Epithelial cell of esophagus (primary cell): ENCODE results near the gene TMUB2.

Experiments used
- DNase-seq: peaks from one replicate; pipeline ENCODE4 v3.0.0; 2010; ENCODE audit warnings: low read depth
- H3K4me3 ChIP-seq: 2 replicates; pipeline ENCODE4 v1.5.1; 2011; ENCODE audit warnings: mild to moderate bottlenecking, low read length, control low read depth
- TF ChIP-seq, protein P1 (sequence below): IDR thresholded peaks from 2 replicates; pipeline ENCODE4 v1.5.1; 2011; ENCODE audit warnings: low read depth, mild to moderate bottlenecking, low read length, control low read depth, inconsistent platforms; ENCODE audit not compliant: insufficient read depth; ENCODE audit errors: missing control alignments

Gene TMUB2

DNA sequence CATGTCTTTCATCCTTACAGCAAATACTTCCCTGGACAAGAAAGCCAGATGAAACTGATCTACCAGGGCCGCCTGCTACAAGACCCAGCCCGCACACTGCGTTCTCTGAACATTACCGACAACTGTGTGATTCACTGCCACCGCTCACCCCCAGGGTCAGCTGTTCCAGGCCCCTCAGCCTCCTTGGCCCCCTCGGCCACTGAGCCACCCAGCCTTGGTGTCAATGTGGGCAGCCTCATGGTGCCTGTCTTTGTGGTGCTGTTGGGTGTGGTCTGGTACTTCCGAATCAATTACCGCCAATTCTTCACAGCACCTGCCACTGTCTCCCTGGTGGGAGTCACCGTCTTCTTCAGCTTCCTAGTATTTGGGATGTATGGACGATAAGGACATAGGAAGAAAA, 3.7 kb downstream of the TMUB2 start:
- no peak for DNase-seq
- TF ChIP-seq, protein P1, sequence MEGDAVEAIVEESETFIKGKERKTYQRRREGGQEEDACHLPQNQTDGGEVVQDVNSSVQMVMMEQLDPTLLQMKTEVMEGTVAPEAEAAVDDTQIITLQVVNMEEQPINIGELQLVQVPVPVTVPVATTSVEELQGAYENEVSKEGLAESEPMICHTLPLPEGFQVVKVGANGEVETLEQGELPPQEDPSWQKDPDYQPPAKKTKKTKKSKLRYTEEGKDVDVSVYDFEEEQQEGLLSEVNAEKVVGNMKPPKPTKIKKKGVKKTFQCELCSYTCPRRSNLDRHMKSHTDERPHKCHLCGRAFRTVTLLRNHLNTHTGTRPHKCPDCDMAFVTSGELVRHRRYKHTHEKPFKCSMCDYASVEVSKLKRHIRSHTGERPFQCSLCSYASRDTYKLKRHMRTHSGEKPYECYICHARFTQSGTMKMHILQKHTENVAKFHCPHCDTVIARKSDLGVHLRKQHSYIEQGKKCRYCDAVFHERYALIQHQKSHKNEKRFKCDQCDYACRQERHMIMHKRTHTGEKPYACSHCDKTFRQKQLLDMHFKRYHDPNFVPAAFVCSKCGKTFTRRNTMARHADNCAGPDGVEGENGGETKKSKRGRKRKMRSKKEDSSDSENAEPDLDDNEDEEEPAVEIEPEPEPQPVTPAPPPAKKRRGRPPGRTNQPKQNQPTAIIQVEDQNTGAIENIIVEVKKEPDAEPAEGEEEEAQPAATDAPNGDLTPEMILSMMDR = no peak
- no peak overlapping the region for H3K4me3 ChIP-seq

DNA sequence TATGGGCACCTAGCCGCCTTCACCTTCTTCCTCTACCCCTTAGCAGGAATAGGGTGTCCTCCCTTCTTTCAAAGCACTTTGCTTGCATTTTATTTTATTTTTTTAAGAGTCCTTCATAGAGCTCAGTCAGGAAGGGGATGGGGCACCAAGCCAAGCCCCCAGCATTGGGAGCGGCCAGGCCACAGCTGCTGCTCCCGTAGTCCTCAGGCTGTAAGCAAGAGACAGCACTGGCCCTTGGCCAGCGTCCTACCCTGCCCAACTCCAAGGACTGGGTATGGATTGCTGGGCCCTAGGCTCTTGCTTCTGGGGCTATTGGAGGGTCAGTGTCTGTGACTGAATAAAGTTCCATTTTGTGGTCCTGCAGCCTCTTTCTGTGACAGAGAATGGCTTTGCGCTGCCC, 4.6 kb downstream of the TMUB2 start:
- TF ChIP-seq, protein P1 = no peak
- H3K4me3 ChIP-seq = no peak overlapping the region
- DNase-seq = no peak

DNA sequence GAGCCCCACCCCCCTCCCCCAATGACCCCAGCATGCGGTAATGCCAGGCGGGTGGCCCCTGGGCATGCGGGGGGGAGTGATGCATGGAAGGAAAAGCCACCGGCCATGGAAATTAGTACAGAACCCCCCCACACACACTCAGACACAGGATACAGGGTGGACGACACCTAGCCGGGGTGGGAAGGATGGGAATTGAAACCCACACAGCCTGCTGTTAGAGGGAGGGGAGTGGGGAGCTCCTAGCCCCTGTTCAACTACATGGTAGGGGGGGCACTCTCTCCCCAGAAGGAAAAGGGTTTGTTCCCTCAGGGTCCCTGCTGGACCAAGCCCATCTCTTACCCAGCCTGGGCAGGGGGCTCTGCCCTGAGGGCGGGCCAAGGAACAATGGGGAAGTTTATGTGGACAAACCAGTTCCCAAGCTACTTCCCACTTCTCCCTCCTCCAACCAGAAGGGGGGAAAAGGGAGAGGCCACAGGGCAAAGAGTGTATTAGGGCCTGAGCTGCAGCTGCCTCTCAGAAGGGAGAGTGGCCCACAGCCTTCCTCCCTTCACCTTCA, 5.2 kb downstream of the TMUB2 start:
- TF ChIP-seq, protein P1 = no peak
- H3K4me3 ChIP-seq = no peak overlapping the region
- DNase-seq = no peak

DNA sequence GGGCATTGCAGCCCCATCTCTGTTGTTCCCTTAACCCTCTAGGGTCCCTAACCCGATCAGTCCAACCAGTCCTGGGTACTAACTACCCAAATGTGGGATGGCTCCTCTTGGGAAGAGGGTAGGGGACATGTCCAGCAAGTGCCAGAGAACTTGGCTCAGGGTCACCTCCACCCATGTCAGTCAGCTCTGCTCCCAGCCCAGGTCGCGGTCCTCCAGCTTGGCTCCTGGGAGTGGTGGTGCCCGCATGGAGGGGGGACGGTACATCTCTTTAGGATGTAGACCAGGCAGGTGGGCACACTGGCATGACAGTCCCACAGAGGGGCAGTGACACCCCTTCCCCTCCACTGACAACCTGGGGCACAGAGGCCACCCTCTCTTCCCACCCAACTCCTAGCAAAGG, 6.0 kb downstream of the TMUB2 start:
- TF ChIP-seq, protein P1 = no peak
- no peak for DNase-seq
- H3K4me3 ChIP-seq = no peak overlapping the region

DNA sequence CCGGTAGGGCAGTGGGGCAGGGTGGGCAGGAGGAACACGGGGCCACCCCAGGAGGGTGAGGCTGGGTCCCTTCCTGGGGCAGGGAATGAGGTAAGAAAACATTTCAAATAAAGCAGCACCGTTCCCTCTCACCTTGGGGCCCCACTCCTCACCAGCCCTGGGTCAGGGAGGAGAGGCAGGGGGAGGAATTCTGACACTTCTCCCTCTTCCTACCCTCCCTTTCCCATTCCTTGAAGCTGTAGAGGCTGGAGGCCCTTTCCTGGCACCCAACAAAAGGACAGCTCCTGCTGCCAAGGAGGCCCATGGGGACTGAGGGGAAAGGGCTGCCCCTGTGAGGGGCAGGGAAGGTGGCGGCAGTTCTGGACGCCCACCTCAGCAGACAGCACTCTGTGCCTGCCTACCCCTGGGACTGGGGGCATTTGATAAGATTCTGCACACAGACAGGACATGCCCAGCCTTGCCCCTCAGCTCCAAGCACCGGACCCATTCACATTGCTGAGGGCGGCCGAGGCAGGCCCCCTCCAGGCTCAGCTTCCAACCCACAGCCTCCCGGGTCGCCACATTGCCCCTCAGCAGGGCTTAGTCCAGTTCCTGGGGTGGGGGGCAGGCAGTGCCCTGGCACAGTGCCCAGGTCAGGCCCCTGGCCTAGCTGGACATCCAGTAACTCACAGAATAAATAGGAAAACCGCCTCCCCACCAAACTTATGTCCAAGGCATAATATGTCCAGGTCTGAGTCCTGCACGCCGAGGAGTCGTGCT, 6.7 kb downstream of the TMUB2 start:
- no peak for DNase-seq
- TF ChIP-seq, protein P1 = no peak
- no peak overlapping the region for H3K4me3 ChIP-seq

DNA sequence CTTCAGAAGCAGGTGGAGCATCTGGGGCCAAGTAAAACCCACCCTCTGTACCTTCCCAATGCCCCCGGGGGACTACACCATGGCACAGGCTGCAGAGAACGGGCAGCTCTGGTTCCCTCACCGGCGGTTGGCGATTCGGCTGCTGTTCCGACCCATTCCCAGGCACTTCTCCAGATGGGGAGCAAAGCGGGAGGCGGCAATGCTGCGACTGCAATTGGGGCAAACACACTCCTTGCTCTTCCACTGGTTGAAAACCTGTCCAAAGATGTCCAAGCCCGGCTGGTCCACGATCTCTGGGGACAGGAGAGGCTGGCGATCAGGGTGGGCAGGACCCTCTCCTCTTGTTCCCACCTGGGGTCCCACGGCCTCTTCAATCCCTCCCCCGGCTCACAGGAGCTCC, 10.3 kb downstream of the TMUB2 start:
- DNase-seq = no peak
- H3K4me3 ChIP-seq = no peak overlapping the region
- TF ChIP-seq, protein P1 = no peak
